ENCODE measurements around the gene PANK3. TPM values are rescaled to one million over a fixed set of nuclear protein-coding genes. Genes with fewer than 3 reads are reported as not detected.

The PANK3 gene
- total RNA-seq, 1 experiment from 2014 or later, result 99.6 TPM

DNA sequence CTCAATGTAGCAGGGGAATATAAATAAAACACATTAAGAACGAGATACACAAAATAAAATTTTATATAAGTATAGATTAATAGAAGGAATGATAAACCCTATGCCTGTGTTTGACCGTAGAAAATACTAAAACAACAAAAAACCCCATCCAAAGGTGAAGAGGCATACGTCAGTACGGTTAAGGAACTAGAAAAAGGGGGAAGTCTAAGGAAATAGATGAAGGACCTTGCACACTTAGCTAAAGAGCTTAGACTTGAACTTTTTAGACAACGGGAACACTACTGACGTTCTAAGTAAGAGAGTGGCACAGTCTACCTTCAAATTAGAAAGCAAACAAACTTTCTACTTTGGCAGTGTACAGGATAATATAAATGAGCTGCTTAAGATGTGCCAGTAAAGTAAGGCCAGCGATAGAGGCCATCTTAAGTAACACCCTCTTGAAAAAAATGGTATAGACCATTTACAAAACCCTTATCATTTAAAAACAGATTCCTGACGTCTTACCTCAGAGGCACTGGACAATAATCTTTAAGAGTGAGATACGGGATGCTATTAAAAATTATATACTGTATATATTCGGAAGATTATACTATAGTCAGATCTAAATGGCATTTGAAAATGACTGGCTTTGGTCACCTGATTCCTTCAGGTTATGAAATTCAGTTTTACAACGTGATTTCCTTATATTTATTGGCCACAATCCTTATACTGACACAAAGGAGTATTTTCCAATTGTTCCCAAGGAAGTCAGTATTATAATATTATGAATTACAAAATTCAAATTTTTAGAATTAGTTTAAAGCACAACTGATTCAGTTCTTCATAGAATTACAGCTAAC, 8.5 kb downstream of the PANK3 start:
- no peaks in the 10 kb centered on the region for H3K9me3 Mint-ChIP-seq (ENCODE audit: unreplicated experiment)
- CTCF ChIA-PET, result no interaction called here
- peaks cover 7% of the 10 kb centered on the region for H3K4me1 Mint-ChIP-seq (ENCODE audit: low read depth, unreplicated experiment)
- no peaks in the 10 kb centered on the region for H3K4me1 ChIP-seq
- H3K4me3 Mint-ChIP-seq (ENCODE audit: unreplicated experiment), result no peak overlapping the region
- intact Hi-C loops (cut with micrococcal nuclease; ENCODE audit: unreplicated experiment), result loop anchor here (10.0 kb wide), 1 partner anchor 296 kb away; no protein-coding TSS in a partner anchor
- POLR2A ChIA-PET, result no interaction called here
- H3K4me3 ChIP-seq (ENCODE audit: low read depth, low read length), result no peak overlapping the region
- no peak overlapping the region for H3K27ac Mint-ChIP-seq (ENCODE audit: unreplicated experiment)
- no peaks in the 10 kb centered on the region for H3K27me3 ChIP-seq (replicated peaks; ENCODE audit: control insufficient read depth, insufficient read depth, low read length)
- peaks cover 43% of the 10 kb centered on the region for H3K36me3 Mint-ChIP-seq (ENCODE audit: insufficient read depth, unreplicated experiment)
- no peak for DNase-seq
- no peaks in the 10 kb centered on the region for H3K27me3 Mint-ChIP-seq (ENCODE audit: insufficient read depth, unreplicated experiment)
- BruUV-seq (replicated peaks), result no TSS peak
- TF ChIP-seq, protein P1, sequence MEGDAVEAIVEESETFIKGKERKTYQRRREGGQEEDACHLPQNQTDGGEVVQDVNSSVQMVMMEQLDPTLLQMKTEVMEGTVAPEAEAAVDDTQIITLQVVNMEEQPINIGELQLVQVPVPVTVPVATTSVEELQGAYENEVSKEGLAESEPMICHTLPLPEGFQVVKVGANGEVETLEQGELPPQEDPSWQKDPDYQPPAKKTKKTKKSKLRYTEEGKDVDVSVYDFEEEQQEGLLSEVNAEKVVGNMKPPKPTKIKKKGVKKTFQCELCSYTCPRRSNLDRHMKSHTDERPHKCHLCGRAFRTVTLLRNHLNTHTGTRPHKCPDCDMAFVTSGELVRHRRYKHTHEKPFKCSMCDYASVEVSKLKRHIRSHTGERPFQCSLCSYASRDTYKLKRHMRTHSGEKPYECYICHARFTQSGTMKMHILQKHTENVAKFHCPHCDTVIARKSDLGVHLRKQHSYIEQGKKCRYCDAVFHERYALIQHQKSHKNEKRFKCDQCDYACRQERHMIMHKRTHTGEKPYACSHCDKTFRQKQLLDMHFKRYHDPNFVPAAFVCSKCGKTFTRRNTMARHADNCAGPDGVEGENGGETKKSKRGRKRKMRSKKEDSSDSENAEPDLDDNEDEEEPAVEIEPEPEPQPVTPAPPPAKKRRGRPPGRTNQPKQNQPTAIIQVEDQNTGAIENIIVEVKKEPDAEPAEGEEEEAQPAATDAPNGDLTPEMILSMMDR (IDR thresholded peaks at IDR 0.05; ENCODE audit: insufficient read depth in 1 of 2, low read depth in 1 of 2, low read length in 1 of 2, severe bottlenecking in 1 of 2, unreplicated experiment in 1 of 2), result no peak
- H3K36me3 ChIP-seq (ENCODE audit: control insufficient read depth, insufficient read depth, low read length), result no peaks in the 10 kb centered on the region; the same call in 1 of the 2 replicates
- H3K9me3 ChIP-seq, result no peaks in the 10 kb centered on the region

DNA sequence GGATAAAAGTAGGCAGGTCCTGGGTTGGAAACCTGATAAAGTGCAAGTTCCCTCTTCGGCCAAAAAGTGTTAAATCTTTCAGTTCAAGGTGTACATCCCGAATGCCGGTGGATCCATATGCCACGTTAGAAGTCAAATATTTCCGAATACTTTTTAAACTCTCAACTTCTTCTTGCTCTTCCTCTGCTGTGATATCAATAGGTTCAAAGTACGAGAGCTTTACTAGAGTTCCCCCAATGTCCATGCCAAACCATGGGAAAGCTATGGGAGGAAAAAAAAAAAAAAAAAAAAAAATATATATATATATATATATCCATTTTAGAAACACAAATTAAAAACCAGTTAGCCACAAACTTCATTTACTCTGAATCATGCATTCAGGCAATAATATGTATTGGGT, 10.4 kb downstream of the PANK3 start:
- no peaks in the 10 kb centered on the region for H3K27me3 ChIP-seq (replicated peaks; ENCODE audit: control insufficient read depth, insufficient read depth, low read length)
- H3K36me3 ChIP-seq (ENCODE audit: control insufficient read depth, insufficient read depth, low read length), result no peaks in the 10 kb centered on the region

DNA sequence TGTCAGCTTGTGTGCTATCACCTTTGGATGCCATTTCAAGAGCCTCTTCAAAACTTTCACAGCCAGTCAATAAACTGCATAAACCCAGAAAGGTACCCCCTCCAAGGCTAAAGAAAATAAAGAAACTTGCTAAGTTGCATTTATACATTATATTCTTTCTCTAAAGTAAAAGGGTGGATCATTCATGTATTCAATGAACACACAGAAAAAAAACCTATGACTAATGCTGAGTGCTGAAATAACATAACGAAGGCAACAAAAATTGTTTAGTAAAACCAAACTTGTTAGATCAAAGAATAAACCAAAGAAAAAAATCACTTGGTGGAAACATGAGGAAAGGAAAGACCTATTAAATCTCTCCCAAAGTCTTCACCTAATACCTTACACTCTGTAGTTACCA, 15.2 kb downstream of the PANK3 start:
- H3K4me3 Mint-ChIP-seq (ENCODE audit: unreplicated experiment), result no peak overlapping the region
- H3K4me1 Mint-ChIP-seq (ENCODE audit: low read depth, unreplicated experiment), result peaks cover 10% of the 10 kb centered on the region
- H3K27me3 Mint-ChIP-seq (ENCODE audit: insufficient read depth, unreplicated experiment), result no peaks in the 10 kb centered on the region
- Histone ChIP-seq H3K4me3 (ENCODE audit: low read depth, low read length) (no peak overlapping the region), H3K9me3 (no peaks in the 10 kb centered on the region), H3K27me3 (replicated peaks; ENCODE audit: control insufficient read depth, insufficient read depth, low read length) (no peaks in the 10 kb centered on the region), H3K36me3 (ENCODE audit: control insufficient read depth, insufficient read depth, low read length) (no peaks in the 10 kb centered on the region), H3K4me1 (peaks cover 16% of the 10 kb centered on the region)
- BruUV-seq (replicated peaks), result no TSS peak
- no peaks in the 10 kb centered on the region for H3K9me3 Mint-ChIP-seq (ENCODE audit: unreplicated experiment)
- TF ChIP-seq, protein P1 (IDR thresholded peaks at IDR 0.05; ENCODE audit: insufficient read depth in 1 of 2, low read depth in 1 of 2, low read length in 1 of 2, severe bottlenecking in 1 of 2, unreplicated experiment in 1 of 2), result no peak
- DNase-seq, result no peak
- intact Hi-C loops (cut with micrococcal nuclease; ENCODE audit: unreplicated experiment), result no loop called here
- no peak overlapping the region for H3K27ac Mint-ChIP-seq (ENCODE audit: unreplicated experiment)
- peaks cover 51% of the 10 kb centered on the region for H3K36me3 Mint-ChIP-seq (ENCODE audit: insufficient read depth, unreplicated experiment)
- ChIA-PET CTCF (no interaction called here), POLR2A (no interaction called here)

More for the DNA sequence above, 10.4 kb downstream of the PANK3 start:
- Histone ChIP-seq H3K9me3 (no peaks in the 10 kb centered on the region), H3K4me3 (ENCODE audit: low read depth, low read length) (no peak overlapping the region), H3K4me1 (no peaks in the 10 kb centered on the region)
- CTCF ChIA-PET, result no interaction called here
- intact Hi-C loops (cut with micrococcal nuclease; ENCODE audit: unreplicated experiment), result no loop called here
- Mint-ChIP-seq H3K36me3 (ENCODE audit: insufficient read depth, unreplicated experiment) (peaks cover 36% of the 10 kb centered on the region), H3K4me1 (ENCODE audit: low read depth, unreplicated experiment) (no peaks in the 10 kb centered on the region), H3K9me3 (ENCODE audit: unreplicated experiment) (no peaks in the 10 kb centered on the region), H3K27me3 (ENCODE audit: insufficient read depth, unreplicated experiment) (no peaks in the 10 kb centered on the region), H3K4me3 (ENCODE audit: unreplicated experiment) (no peak overlapping the region), H3K27ac (ENCODE audit: unreplicated experiment) (no peak overlapping the region)
- POLR2A ChIA-PET, result no interaction called here
- BruUV-seq (replicated peaks), result no TSS peak
- TF ChIP-seq, protein P1 (IDR thresholded peaks at IDR 0.05; ENCODE audit: insufficient read depth in 1 of 2, low read depth in 1 of 2, low read length in 1 of 2, severe bottlenecking in 1 of 2, unreplicated experiment in 1 of 2), result no peak
- DNase-seq, result no peak
